Stimulated activated CD8-positive, alpha-beta memory T cell treated with anti-CD3 and anti-CD28 coated beads, Interleukin-15, amount 100 ng/mL, for 24 hours (primary cell): ENCODE data around the gene KDM2B.
"Not testable (repeated sequence)": the region's sequence is repeated elsewhere in the genome, so short reads cannot be mapped to it uniquely, and the experiment has no call there.

Experiments used
- DNase-seq: peaks from one replicate; pipeline ENCODE4 v3.0.0-alpha.2; 2020; ENCODE audit warnings: low read depth

The KDM2B gene

DNA sequence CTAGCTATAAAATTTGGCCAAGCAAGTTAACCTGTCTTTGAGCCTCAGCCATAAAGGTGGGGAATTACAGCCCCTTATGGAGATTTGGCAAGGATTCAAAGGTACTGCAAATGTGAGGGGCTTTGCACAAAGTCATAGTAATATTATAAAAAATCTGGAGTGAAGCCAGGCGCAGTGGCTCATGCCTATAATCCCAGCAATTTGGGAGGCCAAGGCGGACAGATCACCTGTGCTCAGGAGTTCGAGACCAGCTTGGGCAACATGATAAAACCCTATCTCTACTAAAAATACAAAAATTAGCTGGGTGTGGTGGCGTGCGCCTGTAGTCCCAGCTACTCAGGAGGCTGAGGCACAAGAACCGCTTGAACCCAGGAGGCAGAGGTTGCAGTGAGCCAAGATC lies 4.1 kb upstream of the KDM2B start:
- DNase-seq: not testable (repeated sequence)

DNA sequence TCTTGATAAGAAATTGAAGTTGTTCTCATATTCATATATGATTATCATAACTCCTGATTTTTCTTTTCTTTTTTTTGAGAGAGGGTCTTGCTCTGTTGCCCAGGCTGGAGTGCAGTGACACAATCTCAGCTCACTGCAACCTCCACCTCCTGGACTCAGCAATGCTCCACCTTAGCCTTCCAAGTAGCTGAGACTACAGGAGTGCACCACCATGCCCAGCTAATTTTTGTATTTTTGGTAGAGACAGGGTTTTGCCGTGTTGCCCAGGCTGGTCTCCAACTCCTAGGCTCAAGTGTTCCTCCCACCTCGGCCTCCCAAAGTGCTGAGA lies 2.5 kb upstream of the KDM2B start:
- DNase-seq: not testable (repeated sequence)

DNA sequence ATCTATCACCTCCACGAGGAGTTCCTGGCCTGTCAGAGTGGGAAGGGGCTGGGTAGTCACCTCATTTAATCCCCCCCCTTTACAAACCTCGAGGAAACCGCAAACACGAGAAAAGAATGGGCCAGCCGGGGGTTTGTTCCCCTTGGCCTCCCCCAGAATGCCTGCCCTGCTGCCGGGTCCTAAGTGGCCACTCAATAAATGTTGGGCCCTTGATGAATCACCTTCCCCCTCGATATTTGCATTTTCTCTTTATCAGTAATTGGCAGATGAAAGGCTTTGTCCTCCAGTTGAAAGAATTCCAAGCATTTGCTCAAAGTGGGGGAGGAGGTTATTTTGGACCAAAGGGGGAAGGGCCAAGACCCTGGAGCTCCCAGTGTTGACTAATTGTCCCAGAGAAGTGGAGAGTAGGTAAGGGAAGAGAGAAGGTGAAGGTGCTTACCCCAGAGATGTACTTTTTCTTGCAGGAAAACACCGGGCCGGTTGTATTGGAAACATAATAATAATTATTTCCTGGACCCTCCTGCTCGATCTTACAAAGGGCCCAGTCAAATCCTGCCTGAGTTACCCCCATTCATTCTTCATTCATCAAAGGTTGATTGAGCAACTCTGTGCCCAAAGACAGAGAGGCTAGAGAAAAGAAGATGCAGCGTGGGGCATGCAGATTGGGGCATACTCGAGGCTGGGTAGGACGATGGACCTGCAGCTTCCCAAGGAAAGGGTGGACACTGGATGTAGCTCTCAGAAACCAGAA lies 1.9 kb upstream of the KDM2B start:
- no peak for DNase-seq

DNA sequence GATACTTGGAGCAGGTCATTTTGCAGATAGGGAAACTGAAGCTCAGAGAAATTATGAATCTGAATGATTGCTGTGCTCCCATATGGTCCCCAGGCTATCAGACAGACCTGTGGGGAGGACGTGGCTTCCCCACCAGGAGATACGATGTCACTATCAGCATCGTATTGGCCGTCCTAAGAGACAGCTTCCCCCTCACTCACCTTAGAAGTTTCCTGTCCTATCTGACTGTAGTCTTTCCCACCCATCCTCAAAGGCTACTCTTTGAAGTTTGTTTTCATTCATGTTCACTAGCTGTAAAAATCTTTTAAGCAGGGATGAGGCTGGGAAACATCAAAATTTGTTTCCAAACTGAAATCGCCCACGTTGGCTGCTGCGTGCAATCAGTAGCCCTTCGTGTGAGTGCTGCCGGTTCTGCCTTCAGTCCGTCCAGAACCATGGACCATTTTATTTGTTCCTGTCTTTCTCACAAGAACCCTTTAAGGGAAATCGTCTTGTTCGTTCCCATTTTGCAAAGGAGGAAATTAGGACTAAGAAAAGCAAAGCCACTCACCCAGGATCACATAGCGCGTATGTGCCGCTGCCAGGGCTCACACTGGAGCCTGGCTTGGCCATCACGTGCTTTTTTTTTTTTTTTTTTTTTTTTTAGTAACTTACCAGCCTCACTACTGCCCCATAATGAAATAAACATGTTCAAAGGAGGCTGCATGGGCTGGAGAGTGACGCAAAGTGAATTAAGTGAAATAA lies 1.0 kb upstream of the KDM2B start:
- no peak for DNase-seq

DNA sequence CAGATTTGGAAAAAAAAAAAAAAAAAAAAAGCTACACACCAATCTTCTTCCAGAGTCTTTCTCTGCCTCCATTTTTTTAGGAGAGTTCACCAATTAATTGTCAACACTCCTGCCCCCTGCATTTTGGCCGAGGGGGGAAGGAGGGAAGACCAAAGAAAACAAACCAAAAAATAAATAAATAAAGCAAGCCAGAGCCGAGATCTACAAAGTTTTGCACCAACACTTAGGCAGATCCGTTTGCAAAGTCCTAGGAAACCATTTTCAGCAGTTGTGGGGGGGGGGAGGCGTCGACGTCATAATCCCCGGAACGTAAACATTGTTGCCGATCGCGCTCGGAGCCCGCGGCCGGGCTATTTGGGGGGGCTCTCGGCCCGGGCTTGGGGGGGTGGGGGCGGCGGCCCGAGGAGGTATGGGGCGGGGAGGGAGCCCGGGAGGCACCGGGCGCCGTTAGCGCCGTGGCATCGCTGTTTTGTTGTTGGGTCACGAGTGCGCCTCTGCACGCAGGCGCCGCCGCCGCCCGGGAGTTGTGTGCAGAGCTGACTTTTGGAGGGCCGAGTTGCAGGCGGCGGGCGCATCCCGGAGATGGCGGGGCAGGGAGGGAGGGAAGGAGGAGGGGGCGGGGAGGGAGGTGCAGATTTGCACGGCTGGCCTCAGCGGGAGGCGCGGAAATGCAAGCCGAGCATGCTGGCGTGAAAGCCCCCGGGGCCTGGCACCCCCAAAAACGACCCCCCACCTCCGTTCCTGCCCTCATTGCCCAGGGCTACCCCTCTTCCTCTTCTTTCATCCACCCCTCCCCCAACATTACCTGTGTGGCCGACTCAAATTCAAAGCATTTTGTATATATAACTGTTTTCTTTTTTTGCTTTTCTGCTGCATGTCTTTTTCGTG lies 598 bp downstream of the KDM2B start:
- DNase-seq: no peak

DNA sequence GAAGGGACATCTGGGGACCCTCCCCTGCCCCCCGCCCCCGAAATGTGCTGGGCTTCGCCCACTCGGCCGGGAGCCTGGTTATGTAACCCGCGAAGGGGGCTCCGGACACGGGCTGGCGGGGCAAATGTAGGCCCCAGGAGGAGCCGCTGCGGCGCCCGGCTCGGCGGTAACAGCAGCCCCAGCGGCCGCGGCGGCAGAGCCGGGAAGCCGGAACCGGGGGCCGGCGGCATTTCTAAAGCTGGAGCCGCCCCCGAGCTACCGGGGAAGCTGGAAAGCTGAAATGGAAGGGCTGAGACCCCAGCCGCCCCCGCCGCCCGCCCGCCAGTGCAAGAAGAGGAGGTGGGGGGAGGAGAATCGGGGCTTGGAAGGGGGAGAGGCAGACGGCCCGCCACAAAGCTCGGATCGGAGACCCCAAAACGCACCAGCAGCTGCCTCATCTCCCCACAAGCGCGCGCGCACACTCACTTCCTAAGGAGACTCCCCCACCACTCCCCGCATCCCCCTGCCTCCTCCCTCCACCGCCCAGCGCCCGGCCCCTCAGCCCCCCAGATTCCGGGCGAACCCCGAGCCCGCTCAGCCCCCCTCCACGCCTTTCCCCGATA lies 1.5 kb downstream of the KDM2B start:
- DNase-seq: no peak

DNA sequence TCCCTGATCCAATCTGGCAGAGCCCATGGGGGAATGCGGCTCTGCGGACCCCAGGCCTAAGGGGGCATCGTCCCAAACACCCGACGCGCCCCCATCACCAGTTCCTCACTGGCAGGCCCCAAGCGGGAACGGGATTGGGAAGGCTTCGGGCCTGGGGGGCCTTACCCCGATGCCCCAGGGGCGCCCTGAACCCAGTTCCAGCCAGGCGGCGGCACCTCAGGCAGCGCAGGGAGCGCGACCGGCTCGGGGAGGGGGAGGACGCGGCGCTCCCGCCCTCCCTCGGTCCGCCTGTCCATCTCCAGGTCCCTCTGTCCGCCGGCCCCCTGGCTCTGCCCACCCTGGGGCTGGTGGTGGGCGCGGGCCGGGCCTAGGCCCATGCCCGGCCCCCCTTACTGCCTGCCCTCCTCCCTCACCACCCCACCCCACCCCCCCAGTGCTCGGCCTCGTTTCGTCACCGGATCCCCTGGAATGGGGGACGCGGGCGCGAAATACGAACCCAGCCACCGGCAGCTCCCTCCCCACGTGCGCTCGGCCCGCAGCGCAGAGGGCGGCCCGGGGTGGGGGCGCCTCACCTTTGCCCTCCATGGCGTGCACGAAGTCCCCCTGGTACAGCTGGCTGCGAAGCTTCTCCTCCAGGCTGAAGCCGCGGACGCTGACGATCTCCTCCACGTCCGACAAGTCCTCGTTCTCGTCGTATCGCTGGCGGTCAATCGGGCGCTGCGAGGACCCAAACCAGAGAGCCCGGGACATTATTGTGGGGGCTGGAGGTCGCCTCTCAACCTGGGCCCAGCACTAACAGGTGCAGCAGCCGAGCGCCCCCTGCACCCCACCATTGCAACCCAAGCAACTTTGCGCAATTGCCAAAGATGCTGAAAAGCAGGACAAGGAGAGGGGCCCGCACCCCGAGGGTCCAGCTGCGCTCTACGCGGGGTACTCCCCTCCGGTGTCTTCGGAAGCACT lies 2.3 kb downstream of the KDM2B start:
- DNase-seq: no peak

DNA sequence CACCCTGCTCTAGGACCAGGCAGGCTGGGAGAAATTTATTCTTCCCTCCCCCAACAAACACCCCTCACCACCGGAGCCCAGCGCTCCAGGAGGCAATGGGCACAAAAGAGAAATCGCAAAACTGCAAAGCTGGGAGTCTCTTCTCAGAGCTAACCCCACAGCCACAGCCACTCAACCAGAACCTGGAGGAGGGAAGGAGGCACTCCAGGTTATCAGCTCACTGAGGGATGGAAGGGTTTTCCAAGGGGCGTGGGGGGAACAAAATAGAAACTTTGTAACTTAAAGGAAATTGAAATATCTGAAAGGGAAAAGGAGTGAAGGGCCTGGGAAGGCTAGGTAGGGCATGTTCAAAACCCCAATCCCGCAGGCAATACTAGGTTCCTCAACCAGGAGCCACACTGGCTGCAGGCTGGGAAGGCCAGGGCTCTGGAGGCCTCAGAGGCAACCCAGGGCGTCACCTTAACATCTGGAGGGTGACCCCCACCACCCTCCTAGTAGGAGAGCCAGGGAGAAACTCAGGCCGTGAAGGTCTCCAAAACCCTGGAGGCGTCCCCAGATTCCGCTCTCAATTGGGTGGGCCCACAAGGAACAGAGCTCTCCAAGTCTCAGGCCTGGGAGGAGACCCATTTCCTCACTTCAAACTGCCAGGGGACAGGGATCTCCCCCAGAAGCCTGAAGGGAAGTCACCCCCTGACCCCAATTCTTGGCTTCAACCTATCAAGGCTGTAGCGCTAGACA lies 3.2 kb downstream of the KDM2B start:
- no peak for DNase-seq

DNA sequence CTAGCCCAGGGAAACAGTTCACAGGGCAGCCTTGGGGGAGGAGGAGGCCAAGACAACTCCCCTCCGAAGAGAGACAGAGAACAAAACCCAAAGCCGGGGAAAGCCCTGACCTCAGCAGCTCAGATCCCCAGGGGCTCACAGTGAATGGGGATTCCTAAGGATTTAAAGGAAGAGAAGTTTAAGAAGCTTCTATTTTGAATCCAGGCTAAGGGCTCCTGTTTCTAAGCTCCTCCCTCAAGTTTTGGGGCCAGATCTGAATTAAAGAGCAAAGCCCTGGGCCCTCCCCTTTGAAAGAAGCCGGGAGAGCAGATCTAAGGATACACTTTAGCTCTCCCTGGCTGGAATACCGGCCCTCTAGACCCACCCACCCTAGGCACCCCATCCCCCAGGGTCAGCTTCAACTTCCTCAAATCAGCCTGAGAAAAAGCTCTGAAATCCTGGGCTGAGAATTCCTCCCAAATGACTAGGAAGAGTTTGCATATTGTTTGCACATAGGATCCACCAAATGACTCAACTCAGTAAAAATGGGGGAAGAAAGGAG lies 3.9 kb downstream of the KDM2B start:
- no peak for DNase-seq

DNA sequence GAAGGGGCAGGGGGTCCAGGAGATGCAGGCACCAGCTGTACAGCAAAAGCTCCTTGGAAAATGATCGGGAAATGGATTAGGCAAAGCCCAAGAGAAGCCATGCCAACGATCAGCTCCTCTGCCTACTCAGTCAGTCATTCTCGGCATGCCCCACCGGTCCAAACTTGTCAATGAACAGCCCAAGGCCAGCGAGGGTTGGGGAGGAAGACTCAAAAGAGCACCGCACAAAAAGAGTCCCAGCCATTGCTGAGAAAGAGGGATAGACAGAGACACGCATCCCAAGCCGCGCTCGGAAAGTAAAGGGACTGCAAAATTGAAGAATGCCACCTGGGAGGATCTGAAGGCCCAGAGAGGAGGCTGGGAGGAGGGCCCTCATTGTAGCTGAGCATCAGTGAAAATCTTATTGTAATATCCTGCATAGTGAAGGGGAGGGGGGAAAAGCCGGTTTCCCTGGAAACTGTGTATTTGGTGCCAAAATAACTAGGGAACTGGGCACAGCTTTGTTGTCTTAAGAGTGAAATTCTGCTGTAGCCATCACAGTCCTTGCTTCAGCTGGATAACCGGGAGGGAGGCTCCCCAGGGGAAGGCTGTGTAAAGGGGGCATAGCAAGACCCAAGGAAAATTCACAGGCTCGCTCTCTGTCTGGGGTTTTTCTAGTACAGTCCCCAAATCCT lies 4.7 kb downstream of the KDM2B start:
- DNase-seq: no peak

DNA sequence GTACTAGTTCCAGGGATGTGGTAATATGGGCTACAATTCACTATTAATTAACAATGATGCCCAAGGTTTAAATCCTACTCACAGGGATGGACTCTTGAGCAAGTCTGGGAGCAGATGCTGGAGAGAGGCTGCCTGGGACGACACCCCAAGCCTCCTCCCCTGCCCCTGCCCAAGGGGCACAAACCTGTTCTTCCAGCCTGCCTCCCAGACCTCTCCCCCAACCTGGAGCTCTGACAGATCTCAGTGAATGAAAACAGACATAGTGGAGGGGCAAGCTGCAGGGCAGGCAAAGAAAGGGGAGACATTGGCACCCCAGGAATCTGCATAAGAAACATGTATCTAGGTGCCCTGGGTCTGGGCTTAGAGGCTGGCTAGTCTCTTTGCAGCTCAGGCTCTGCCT lies 5.8 kb downstream of the KDM2B start:
- DNase-seq: no peak

DNA sequence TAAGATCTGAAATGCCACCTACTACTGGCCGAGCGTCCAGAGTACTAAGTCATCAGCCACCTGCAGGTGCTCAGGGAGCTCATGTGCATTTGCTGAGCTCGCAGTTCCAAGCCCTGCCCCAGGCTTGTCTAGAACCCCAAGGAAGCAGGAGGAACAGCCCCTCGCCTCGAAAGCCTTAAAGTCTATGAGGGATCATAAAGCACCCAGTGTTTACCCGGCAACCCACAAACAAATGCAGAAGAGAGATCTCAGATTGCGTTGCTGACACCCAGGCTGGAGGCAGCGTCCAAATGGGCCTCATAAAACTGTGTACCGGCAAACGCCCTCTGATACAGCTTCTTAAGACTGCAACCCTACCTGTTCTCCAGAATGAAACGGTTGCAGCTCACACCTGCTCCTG lies 6.8 kb downstream of the KDM2B start:
- no peak for DNase-seq

DNA sequence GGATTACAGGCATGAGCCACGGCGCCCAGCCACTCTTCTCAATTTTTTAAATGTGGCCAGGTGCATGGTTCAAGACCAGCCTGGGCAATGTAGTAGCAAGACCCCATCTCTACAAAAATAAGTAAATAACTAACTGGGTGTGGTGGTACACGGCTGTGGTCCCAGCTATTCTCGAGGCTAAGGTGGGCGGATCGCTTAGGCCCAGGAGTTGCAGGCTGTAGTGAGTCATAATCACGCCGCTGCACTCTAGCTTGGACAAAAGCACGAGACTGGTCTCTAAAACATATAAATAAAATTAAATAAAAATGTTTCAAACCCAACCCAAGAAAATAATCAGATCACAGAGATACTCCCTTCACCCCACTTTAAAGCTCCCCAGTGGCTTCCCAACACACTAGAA lies 8.9 kb downstream of the KDM2B start:
- no peak for DNase-seq

DNA sequence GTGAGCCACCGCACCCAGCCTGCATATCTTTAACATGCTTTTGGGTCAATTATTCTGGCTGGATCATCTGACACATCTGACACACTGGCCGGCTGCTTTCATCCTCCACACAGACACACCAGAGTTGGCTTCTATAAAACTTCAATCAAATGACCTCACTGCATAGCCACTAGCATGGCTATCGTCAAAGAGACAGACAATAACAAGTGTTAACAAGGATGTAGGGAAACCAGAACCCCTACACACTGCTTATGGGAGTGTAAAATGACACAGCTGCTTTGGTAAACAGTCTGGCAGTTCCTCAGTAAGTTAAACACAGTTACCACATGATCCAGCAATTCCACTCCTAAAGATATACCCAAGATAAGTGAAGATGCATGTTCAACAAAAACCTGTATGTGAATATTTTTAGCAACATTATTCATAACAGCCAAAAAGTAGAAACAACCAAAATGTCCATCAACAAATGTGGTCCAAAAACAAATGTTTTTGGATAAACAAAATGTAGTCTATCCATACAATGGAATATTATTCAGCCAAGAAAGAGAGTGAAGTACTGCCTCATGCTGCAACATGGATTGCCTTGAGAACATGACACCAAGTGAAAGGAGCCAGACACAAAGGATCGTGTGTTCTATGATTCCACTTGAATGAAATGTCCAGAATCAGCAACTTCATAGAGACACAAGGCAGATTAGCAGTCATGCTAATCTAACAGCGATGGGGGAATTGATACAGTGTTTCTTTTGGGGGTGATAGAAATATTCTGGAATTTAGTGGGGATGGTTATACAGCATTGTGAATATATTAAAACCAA lies 10.1 kb downstream of the KDM2B start:
- DNase-seq: no peak

DNA sequence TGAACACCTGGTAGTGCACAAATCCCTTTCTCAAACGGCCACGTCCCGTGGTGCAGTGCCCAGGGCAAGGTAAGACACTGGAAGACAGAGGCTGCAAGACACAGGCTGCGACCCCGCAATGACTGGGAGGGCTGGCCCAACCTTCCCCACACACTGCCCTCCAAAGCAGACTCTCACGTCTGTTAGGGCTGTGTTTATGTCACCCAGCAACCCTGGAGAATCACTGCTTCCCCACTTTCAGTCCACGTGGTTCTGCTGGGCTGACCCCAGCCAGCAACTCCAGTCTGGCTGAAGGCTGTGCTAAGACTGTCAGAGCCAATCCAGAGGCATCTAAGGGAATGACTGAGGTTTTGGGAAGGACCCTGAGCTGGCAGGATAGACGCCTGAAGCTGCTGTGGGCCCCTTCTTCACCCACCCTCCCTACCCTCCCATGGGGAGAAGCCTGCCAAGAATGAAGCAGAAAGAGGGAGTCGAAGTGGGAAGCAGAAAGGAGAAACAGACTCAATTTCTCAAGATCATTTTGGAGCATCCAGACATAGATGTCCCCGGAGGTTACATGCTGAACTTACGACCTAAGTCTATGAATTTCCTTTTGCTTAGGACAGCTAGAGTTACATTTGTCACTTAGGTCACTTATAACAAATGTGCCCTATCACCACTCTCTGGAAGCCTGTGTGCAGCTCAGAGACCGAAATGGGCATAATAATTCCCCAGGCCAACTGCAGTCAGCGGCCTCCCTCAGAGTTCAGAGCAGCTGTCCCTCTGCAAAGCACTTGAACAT lies 11.7 kb downstream of the KDM2B start:
- no peak for DNase-seq

DNA sequence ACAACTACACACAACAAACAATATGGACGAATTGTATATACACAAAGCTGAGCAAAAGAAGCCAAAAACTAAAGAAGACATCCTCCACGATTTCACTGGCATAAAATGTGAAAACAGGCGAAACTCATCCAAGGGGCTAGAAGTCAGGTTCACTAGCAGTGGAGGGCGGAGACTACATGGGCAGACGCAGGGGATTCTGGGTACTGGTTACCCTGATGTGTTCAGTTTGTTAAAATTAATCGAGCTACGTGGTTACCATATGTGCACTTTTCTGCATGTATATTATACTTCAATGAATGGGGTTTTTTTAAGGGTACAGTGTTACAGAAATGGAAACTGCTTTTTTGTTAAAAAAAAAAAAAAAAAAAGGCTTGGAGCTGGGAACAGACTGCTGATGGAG lies 12.3 kb downstream of the KDM2B start:
- no peak for DNase-seq

DNA sequence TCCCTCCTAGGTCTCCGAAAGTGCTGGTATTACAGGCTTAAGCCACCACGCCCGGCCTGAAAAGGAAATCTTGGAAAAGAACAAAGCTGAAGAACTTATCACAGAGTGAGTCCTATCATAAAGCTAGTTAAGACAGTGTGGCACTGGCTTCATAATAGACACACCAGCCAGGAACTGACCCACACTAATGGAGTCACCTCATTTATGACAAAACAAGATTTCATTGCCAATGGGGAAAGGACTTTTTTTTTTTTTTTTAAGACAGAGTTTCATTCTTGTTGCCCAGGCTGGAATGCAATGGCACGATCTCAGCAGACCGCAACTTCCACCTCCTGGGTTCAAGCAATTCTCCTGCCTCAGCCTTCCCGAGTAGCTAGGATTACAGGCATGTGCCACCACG lies 15.7 kb downstream of the KDM2B start:
- DNase-seq: no peak

DNA sequence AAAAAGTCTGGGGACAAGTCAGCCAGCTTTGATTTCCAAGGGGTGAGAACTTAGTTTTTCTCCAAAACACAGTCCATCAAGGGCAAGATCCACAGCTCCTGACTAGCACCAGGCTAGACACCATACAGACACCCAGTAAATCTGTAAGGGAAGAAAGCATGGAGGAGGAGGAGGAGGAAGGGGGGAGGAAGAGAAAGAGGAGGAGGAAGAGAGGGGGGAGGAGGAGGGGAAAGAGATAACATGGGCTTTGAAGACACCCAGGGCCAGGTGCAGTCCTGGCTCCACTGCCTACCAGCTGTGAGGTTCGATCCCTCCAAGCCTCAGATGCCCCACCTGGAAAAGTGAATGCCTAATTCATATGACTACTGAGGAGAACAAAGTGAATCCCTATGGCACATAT lies 18.3 kb downstream of the KDM2B start:
- DNase-seq: no peak
